ENCODE results near the gene HSPBP1. TPM values are rescaled to one million over a fixed set of nuclear protein-coding genes. Genes with fewer than 3 reads are reported as not detected.

Gene HSPBP1
- total and polyA plus RNA-seq, 9 of the 15 experiments (the other 6 are each of a cell fraction or from before 2014, with no cell fraction given) = 0.83 to 81.3 (median 21.8) TPM

DNA sequence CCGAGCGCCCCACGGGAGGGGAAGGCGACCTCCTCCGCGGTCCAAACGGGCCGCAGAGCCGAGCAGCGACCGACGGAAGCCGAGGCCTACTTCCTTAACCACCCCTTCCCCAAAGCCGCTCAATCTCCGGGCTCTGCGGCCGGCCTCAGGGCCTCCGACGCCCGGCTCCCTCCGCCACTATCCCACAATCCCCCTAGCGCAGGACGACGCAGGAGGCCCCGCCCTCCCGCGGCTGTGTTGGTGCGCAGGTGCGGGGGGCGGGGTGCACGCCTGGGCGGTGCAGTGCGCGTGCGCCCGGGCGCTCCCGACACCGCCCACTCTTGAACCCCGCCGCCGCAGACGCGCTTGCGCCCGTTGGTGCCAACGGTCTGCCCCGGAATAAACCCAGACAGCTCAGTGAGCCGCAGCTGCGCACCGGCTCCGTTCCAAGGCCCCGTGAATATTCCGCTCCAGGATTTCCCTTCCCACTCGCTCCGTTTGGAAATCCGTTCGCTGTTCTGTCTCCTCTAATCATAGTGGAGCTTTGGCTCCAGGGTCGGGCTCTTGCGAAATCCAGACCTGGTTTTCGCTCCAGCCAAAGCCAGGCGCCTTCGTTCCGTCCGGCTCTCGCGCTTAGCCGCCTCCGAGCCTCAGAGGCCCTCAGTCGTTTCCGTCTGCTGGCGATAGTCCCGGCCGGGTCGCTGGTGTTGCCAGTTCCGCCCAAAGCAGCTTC, 20.9 kb downstream of the HSPBP1 start, which contains the start of gene PPP6R1 (continued):
- TF ChIP-seq, protein P1, sequence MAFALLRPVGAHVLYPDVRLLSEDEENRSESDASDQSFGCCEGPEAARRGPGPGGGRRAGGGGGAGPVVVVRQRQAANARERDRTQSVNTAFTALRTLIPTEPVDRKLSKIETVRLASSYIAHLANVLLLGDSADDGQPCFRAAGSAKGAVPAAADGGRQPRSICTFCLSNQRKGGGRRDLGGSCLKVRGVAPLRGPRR (CRISPR knock-in tag; IDR thresholded peaks at IDR 0.05) = no peak
- TF ChIP-seq ZC3H11A (IDR thresholded peaks at IDR 0.05; ENCODE audit: low read depth, low read length) (peak; percentile 82), SUPT5H (IDR thresholded peaks at IDR 0.05) (peak; percentile 87), MAZ (CRISPR knock-in tag; conservative IDR thresholded peaks at IDR 0.05 in 1 of 2, IDR thresholded peaks at IDR 0.05 in 1 of 2) (peak; percentile 86 to 92), MCM2 (IDR thresholded peaks at IDR 0.05; ENCODE audit: low read depth) (no peak), MIER1 (IDR thresholded peaks at IDR 0.05; ENCODE audit: low read depth) (no peak), PCBP1 (IDR thresholded peaks at IDR 0.05; ENCODE audit: low read depth, low read length, poor library complexity, severe bottlenecking) (peak; percentile 87), NR2C2 (CRISPR knock-in tag; IDR thresholded peaks at IDR 0.05) (peak; percentile 83), NR2C2 (tag; IDR thresholded peaks at IDR 0.05) (peak; percentile 94), TCF3 (CRISPR knock-in tag; IDR thresholded peaks at IDR 0.05) (peak; percentile 64), BRCA1 (IDR thresholded peaks at IDR 0.05) (no peak), BRCA1 (CRISPR knock-in tag; IDR thresholded peaks at IDR 0.05) (no peak), CCAR2 (IDR thresholded peaks at IDR 0.05; ENCODE audit: low read depth, low read length) (0 out of 2 replicates have a peak, but pooled peaks have one; percentile 71), CTBP1 (IDR thresholded peaks at IDR 0.05; ENCODE audit: borderline replicate concordance) (peak; percentile 97)
- TF ChIP-seq, protein P2, sequence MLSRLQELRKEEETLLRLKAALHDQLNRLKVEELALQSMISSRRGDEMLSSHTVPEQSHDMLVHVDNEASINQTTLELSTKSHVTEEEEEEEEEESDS (CRISPR knock-in tag; IDR thresholded peaks at IDR 0.05) = no peak
- TF ChIP-seq, protein P3, sequence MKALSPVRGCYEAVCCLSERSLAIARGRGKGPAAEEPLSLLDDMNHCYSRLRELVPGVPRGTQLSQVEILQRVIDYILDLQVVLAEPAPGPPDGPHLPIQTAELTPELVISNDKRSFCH (CRISPR knock-in tag; IDR thresholded peaks at IDR 0.05) = no peak
- TF ChIP-seq, protein P3 (tag; IDR thresholded peaks at IDR 0.05) = peak; percentile 45; the same call in 1 of the 2 replicates
